ENCODE measurements around the gene MMP23B.

The MMP23B gene

GRCh38 chr1:1602968-1603506, 28.9 kb upstream of the MMP23B start:
- DNase-seq, result no peak

- no peak for DNase-seq
These were observed 28.2 kb upstream of the MMP23B start for GRCh38 chr1:1603671-1604373.

DNA sequence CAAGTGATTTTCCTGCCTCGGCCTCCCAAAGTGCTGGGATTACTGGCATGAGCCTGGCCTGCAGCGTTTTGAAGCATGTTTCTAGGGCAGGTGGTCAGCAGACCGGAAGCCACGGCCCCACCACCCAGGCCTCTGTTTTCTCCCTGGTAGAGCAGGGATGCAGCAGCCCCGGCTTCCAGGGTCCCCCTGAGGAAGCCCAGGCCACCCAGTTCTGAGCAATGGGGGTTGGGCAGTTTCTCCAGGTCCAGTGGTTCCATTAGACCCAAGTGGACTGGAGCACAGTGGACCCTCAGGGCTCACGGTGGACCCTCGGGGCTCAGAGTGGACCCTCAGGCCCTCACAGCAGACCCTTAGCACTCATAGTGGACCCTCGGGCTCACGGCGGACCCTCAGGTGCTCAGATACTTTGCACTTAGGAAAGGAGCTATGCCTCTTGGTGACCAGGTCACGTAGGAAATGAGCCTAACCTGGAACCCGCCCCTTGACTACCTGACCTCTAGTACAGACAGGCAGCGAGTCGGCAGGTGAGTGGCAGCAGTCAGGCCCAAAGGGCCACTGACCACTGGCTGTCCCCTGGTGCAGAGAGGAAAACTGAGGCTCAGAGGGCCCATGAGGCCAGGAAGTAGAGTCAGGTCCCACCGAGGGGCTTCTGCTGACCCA, 27.5 kb upstream of the MMP23B start:
- DNase-seq, result no peak

DNA sequence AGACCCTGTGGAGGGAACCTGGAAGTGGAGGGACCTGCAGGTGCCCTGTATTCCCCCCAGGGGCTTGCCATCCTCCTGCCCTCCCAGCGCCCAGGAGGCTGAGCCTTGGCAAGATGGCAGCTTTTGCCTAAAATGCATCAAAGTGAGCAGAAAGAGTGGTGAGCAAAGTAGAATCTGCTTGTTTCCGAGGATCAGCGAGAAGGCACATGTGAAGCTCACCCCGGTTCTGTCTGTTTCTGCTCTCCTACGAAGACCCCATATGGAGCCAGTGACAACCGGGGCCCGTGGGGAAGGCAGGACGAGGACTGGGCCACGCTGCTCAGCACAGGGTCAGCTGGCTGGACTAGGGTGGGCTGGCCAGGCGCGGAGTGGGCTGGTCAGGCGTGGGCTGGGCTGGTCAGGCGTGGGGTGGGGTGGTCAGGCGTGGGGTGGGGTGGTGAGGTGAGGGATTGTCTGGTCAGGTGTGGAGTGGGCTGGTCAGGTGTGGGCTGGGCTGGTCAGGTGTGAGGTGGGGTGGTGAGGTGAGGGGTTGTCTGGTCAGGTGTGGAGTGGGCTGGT, 26.9 kb upstream of the MMP23B start:
- DNase-seq, result no peak

DNA sequence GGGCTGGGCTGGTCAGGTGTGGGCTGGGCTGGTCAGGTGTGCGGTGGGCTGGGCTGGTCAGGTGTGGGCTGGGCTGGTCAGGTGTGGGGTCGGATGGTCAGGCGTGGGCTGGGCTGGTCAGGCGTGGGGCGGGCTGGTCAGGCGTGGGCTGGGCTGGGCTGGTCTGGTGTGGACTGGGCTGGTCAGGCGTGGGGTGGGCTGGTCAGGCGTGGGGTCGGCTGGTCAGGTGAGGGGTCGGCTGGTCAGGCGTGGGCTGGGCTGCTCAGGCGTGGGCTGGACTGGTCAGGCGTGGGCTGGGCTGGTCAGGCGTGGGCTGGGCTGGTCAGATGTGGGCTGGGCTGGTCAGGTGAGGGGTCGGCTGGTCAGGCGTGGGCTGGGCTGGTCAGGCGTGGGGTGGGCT, 26.2 kb upstream of the MMP23B start:
- no peak for DNase-seq

- no peak for DNase-seq
These were observed 25.7 kb upstream of the MMP23B start for GRCh38 chr1:1606232-1606631.

- no peak for DNase-seq
These were observed 22.0 kb upstream of the MMP23B start for GRCh38 chr1:1609822-1610485.

DNA sequence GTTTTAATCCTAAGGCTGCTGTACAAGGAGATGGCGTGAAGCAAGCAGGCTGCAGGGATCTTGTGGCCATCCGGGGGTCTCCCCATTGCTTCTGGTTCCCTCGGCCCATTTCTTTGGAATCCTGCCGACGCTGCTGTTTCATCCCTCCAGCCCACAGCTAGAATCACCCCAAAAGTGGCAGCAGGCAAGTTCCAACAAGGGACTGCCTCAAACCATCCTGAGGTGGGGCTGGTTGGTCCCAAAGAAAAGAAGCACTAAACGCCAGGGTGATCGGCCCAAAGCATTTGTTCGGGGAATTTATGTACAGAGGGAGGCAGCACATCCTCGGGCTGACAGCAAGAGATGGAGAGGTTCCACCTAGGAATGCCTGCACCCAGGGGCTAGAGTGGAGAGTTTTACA, 21.2 kb upstream of the MMP23B start:
- DNase-seq, result no peak

GRCh38 chr1:1612104-1612400, 19.9 kb upstream of the MMP23B start:
- no peak for DNase-seq

DNA sequence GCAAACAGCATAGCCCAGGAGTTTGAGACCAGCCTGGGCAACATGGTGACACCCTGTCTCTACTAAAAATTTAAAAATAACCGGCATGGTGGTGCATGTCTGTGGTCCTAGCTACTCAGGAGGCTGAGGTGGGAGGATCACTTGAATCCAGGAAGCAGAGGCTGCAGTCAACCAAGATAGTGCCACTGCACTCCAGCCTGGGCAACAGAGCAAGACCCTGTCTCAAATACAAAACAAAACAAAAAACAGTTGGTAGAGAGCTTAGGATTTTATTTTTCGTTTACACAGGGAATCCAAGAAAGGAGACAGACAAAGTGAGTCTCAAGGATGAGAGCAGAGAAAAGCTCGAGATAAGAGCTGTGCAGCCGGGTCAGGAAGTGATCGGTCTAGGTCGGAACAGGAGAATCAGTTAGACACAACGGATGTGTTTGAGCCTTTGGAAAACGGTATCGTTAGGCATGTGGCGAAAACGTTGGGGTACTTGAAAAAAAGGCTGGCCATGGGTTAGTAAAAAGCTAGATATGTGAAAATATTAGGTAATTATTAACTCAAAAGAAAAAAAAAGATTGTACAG, 18.4 kb upstream of the MMP23B start:
- no peak for DNase-seq

DNA sequence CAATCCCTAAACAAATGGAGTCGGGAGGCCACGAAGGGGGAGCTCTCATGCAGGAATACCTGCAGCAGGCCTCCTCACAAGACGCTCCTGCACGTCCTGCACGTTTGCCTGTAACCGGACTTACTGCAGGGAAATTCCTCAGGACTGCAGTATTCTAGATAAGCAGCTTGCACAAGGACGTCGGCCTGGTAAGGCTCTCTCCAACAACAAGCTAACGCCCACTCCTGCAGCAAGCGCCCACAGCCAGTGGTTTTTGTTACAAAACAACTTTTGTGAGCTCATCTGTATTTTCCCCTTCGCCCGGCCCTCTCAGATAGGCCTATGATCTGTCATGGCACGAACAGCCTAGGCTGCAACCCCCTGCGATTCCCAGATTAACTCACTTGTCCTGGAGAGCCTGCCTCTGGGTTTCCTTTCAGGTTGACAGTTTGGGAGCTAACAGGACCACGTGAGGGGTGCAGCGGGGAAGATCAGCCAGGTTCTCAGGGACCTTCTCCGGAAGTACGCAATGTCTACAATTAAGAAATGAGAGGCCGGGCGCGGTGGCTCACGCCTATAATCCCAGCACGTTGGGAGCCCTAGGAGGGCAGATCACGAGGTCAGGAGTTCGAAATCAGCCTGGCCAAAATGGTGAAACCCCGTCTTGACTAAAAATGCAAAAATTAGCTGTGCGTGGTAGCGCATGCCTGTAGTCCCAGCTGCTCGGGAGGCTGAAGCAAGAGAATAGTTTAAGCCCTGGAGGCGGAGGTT, 17.6 kb upstream of the MMP23B start:
- DNase-seq, result peak; percentile 65

DNA sequence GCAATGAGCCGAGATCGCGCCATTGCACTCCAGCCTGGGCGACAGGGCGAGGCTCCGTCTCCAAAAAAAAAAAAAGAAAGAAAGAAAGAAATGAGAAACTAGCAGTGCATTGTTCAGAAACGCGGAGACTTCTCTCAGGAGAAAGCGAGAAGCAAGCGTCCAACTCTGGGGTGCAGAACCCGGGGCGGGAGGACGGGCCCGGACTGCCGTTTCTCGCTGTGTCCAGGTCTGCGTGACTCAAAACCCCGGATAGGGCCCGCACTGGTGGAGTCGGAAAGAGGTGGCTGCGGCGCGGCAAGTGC, 17.1 kb upstream of the MMP23B start:
- DNase-seq, result no peak

DNA sequence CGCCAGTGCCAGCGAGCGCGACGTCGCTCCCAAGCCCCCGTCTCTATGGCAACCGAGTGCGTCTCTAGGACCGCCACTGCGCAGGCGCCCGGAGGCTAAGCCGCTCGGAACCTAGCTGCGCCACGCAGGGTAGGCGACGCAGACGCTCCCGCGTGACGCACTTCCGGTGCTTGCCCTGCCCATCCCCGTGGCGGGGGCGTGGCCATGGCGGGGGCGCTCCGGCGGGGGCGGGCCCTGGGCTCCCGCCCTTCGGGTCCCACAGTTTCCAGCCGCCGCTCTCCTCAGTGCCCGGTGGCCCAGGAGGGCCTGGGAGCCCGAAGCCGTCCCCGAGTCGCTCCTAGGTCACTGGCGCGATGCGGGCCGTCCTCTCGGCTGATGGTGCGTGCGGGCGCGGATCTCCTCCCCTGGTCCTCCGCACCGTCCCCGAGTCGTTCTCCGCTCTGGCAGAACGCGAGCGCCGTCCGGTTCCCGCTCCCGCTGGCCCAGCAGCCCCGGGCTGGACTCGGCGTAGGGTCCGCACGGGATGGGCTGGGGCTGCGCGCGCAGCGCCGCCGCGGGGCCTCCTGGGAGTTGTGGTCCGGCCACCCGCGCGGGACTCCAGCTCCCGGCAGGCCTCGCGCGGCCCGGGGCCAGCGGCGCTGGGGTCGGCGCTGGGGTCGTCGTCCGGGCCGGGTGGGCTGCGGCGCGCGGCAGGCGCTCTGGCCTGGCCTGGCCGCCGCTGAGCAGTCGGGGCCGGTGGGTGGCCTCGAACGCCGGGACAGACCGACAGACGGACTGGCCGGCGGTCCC, 16.5 kb upstream of the MMP23B start, which contains the start of gene MIB2:
Gene MIB2 (plus strand): TSS at position 245 of the 789 bp plus-strand sequence. CDS start 7,953 bp downstream, outside the sequence.
- DNase-seq, result peak; percentile 99

DNA sequence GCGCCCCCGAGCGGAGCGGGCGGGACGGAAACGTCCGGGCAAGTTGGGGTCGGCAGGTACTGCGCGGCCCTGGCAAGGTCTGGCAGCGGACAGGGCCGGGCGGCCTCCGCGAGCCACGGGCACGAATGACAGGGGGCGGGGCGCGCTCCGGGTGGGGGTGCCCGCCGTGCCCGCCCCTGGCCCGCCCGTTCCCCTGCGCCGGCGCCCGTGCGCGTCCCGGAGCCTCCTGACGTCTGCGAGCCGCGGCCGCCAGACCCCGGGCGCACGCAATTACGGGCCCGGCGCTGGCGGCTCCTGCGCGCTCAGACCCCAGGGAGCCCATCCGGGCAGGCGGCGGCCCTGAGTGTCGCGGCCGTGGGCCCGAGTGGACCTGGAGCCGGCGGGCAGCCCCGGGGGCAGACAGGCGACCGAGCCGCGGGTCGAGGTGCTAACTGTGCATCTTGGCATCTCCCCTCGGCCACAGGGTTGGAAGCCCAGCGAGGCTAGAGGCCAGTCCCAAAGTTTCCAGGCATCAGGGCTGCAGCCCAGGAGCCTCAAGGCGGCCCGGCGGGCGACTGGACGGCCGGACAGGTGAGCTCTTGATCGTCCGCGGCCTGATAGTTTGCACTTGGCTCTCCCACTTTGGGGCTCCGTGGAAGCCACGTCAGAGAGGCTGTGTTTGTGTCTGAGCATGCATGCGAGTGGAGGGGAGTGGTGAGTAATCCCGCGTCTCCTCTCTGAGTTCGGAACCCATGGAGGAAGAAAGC, 15.8 kb upstream of the MMP23B start:
- DNase-seq, result peak; percentile 56

- no peak for DNase-seq
These were observed 15.1 kb upstream of the MMP23B start for GRCh38 chr1:1616838-1617237.

GRCh38 chr1:1617516-1617915, 14.5 kb upstream of the MMP23B start:
- DNase-seq, result no peak

DNA sequence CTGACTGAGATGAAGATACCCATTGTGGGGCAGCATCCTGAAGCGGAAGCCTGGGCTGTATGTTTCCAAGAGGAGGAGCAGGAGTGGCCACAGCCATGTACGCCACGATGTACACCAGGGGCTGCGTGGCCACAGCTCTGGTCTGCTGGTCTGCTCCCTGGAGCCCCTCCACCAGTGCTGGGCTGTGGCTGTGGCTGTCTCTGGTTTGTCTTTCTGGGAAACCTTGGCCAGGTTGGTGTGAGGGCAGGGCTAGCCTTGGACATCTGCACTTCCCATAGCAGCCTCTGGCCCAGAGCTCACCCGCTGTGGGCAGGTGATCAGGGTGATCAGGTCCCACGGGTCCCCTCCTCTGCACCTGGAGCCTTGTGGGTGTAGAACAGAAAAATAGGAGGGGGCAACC, 14.0 kb upstream of the MMP23B start:
- DNase-seq, result no peak

- no peak for DNase-seq
These were observed 13.4 kb upstream of the MMP23B start for GRCh38 chr1:1618396-1619068.

GRCh38 chr1:1619917-1620361, 12.0 kb upstream of the MMP23B start:
- DNase-seq, result no peak

DNA sequence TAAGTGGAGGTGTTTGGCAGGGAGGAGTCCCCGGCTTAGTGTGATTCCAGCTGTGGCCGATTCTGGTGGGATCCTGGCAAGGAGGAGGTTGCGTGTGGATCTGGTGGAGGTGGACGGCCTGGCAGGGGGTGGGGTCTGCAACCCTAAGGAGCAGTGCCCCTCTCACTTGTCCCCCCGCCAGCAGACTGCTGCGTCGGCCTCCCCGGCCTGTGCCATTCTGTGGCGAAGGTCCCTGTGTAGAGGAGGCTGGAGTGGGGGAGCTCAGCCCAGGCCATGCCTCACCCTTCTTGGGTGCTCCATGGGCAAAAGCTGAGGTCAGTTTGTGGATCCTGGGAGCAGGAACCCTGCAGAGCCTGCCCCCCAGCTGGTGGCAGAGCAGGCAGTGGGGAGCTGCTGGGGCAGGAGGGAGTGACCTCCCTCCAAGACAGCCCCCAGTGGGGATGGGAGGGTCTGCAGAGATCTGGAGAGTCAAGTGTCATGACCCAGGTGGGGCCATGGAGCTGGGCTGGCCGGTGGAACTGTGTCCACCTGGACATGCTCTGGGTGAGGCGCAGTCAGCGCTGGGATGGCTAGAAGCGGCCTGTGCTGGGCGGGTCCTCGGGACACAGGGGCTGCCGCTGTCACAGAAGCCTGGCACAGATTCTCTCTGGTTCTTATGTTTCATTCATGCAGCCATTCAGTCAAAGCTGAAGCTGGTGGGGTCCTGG, 11.4 kb upstream of the MMP23B start:
- DNase-seq, result no peak

All from CD4-positive, alpha-beta T cell treated with Interleukin-21 for 1 hour (primary cell).